SK-N-SH treated with all-trans-retinoic acid at 6 μM for 48 hours (cell line): ENCODE results near the gene IGLL1.

Experiments
- ATAC-seq: fragments of 200-7000 bp; cut with Tn5 transposase; 3 replicates; pipeline ENCODE4 v1.9.1; 2020; ENCODE audit warnings: mild to moderate bottlenecking, moderate library complexity
- ARNTL ChIP-seq: fragments of 450-650 bp; formaldehyde crosslinking; IDR thresholded peaks from 2 replicates; pipeline ENCODE4 v1.5.0; 2020; ENCODE audit warnings: low read depth, mild to moderate bottlenecking, moderate library complexity, borderline replicate concordance
- CSDC2 ChIP-seq: fragments of 250-450 bp; sonication (Bioruptor Pico); IDR thresholded peaks from 2 replicates; pipeline ENCODE4 v1.5.0; 2020; ENCODE audit warnings: mild to moderate bottlenecking, moderate library complexity
- ESRRG ChIP-seq: fragments of 250-450 bp; sonication (Bioruptor Pico); IDR thresholded peaks from 2 replicates; pipeline ENCODE4 v1.6.1; 2021; ENCODE audit warnings: mild to moderate bottlenecking
- GLIS3 ChIP-seq: fragments of 250-450 bp; sonication (Bioruptor Pico); IDR thresholded peaks from 2 replicates; pipeline ENCODE4 v1.5.0; 2020; ENCODE audit warnings: mild to moderate bottlenecking, moderate library complexity
- ISL1 ChIP-seq: fragments of 250-450 bp; sonication (Bioruptor Pico); IDR thresholded peaks from 2 replicates; pipeline ENCODE4 v2.1.2; 2022; ENCODE audit warnings: mild to moderate bottlenecking, moderate library complexity
- OSR1 ChIP-seq: fragments of 250-450 bp; sonication (Bioruptor Pico); IDR thresholded peaks from 2 replicates; pipeline ENCODE4 v1.8.0; 2022; ENCODE audit warnings: moderate library complexity, mild to moderate bottlenecking, inconsistent platforms
- PPARA ChIP-seq: fragments of 250-450 bp; sonication (Bioruptor Pico); IDR thresholded peaks from 2 replicates; pipeline ENCODE4 v1.5.0; 2020; ENCODE audit warnings: mild to moderate bottlenecking, borderline replicate concordance
- RARB ChIP-seq: fragments of 250-450 bp; sonication (Bioruptor Pico); IDR thresholded peaks from 2 replicates; pipeline ENCODE4 v1.8.0; 2021; ENCODE audit warnings: mild to moderate bottlenecking, moderate library complexity
- SNAI2 ChIP-seq: fragments of 250-450 bp; sonication (Bioruptor Pico); IDR thresholded peaks from 2 replicates; pipeline ENCODE4 v1.5.0; 2020; ENCODE audit warnings: mild to moderate bottlenecking, moderate library complexity
- TCF4 ChIP-seq: fragments of 250-450 bp; sonication (Bioruptor Pico); IDR thresholded peaks from 2 replicates; pipeline ENCODE4 v1.8.0; 2021; ENCODE audit warnings: mild to moderate bottlenecking, moderate library complexity, borderline replicate concordance
- TOX ChIP-seq: fragments of 250-450 bp; sonication (Bioruptor Pico); IDR thresholded peaks from 2 replicates; pipeline ENCODE4 v1.8.0; 2021; ENCODE audit warnings: mild to moderate bottlenecking, moderate library complexity, borderline replicate concordance
- ZC3H10 ChIP-seq: fragments of 250-450 bp; sonication (Bioruptor Pico); IDR thresholded peaks from 2 replicates; pipeline ENCODE4 v1.5.1; 2021; ENCODE audit warnings: mild to moderate bottlenecking, moderate library complexity
- ZFP3 ChIP-seq: fragments of 250-450 bp; sonication (Bioruptor Pico); IDR thresholded peaks from 2 replicates; pipeline ENCODE4 v1.5.0; 2020; ENCODE audit warnings: mild to moderate bottlenecking, moderate library complexity
- ZFP30 ChIP-seq: fragments of 450-650 bp; formaldehyde crosslinking; IDR thresholded peaks from 2 replicates; pipeline ENCODE4 v1.5.0; 2022; ENCODE audit warnings: mild to moderate bottlenecking, moderate library complexity
- ZNF565 ChIP-seq: fragments of 450-650 bp; formaldehyde crosslinking; conservative IDR thresholded peaks from 2 replicates; pipeline ENCODE4 v1.5.0; 2020; ENCODE audit warnings: low read depth, mild to moderate bottlenecking, moderate library complexity
- ZNF70 ChIP-seq: fragments of 450-650 bp; formaldehyde crosslinking; IDR thresholded peaks from 2 replicates; pipeline ENCODE4 v1.5.0; 2020; ENCODE audit warnings: mild to moderate bottlenecking, moderate library complexity
- ZNF8 ChIP-seq: fragments of 450-650 bp; formaldehyde crosslinking; IDR thresholded peaks from 2 replicates; pipeline ENCODE4 v1.5.0; 2020; ENCODE audit warnings: mild to moderate bottlenecking, moderate library complexity
- TF ChIP-seq, protein P1 (sequence below): fragments of 250-450 bp; sonication (Bioruptor Pico); IDR thresholded peaks from 2 replicates; pipeline ENCODE4 v1.8.0; 2021; ENCODE audit warnings: low read depth, mild to moderate bottlenecking, moderate library complexity, borderline replicate concordance
- TF ChIP-seq, protein P2 (sequence below): fragments of 250-450 bp; sonication (Bioruptor Pico); IDR thresholded peaks from 2 replicates; pipeline ENCODE4 v1.5.1; 2020; ENCODE audit warnings: low read depth, mild to moderate bottlenecking, moderate library complexity
- TF ChIP-seq, protein P3 (sequence below): fragments of 250-450 bp; sonication (Bioruptor Pico); IDR thresholded peaks from 2 replicates; pipeline ENCODE4 v1.5.0; 2020; ENCODE audit warnings: mild to moderate bottlenecking, moderate library complexity
- TF ChIP-seq, protein P4 (sequence below): fragments of 250-450 bp; sonication (Bioruptor Pico); IDR thresholded peaks from 2 replicates; pipeline ENCODE4 v1.8.0; 2020; ENCODE audit warnings: mild to moderate bottlenecking, moderate library complexity, borderline replicate concordance

Gene IGLL1

DNA sequence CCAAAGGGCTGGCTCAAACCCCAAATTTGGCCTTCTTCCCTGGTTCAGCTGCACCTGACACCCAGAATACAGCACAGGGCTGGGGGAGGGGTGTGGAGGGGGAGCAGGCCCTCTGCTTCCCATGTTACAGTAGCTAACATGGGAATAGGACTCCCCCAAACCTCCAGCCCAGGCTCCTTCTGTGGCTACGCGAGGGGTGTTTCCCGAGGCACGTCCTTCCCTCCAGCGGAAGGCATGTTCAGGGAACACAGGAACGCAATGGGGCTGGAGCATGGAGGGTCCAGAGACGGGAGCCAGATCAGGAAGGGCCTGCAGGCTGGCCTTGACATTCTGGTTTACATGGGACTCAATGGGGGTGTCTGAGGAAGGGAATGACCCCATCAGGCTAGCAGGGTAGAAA, 11.8 kb upstream of the IGLL1 start:
- TF ChIP-seq ISL1 = no peak
- TF ChIP-seq ARNTL = no peak
- TF ChIP-seq OSR1 (CRISPR knock-in tag) = no peak
- TF ChIP-seq TCF4 (CRISPR knock-in tag) = no peak
- TF ChIP-seq, protein P1, sequence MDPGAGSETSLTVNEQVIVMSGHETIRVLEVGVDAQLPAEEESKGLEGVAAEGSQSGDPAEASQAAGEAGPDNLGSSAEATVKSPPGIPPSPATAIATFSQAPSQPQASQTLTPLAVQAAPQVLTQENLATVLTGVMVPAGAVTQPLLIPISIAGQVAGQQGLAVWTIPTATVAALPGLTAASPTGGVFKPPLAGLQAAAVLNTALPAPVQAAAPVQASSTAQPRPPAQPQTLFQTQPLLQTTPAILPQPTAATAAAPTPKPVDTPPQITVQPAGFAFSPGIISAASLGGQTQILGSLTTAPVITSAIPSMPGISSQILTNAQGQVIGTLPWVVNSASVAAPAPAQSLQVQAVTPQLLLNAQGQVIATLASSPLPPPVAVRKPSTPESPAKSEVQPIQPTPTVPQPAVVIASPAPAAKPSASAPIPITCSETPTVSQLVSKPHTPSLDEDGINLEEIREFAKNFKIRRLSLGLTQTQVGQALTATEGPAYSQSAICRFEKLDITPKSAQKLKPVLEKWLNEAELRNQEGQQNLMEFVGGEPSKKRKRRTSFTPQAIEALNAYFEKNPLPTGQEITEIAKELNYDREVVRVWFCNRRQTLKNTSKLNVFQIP (CRISPR knock-in tag) = no peak
- TF ChIP-seq ZFP30 = no peak
- TF ChIP-seq ZNF70 (CRISPR knock-in tag) = no peak
- no peak for TF ChIP-seq RARB
- TF ChIP-seq TOX (CRISPR knock-in tag) = no peak
- TF ChIP-seq, protein P2, sequence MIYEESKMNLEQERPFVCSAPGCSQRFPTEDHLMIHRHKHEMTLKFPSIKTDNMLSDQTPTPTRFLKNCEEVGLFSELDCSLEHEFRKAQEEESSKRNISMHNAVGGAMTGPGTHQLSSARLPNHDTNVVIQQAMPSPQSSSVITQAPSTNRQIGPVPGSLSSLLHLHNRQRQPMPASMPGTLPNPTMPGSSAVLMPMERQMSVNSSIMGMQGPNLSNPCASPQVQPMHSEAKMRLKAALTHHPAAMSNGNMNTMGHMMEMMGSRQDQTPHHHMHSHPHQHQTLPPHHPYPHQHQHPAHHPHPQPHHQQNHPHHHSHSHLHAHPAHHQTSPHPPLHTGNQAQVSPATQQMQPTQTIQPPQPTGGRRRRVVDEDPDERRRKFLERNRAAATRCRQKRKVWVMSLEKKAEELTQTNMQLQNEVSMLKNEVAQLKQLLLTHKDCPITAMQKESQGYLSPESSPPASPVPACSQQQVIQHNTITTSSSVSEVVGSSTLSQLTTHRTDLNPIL (CRISPR knock-in tag) = no peak
- TF ChIP-seq, protein P3, sequence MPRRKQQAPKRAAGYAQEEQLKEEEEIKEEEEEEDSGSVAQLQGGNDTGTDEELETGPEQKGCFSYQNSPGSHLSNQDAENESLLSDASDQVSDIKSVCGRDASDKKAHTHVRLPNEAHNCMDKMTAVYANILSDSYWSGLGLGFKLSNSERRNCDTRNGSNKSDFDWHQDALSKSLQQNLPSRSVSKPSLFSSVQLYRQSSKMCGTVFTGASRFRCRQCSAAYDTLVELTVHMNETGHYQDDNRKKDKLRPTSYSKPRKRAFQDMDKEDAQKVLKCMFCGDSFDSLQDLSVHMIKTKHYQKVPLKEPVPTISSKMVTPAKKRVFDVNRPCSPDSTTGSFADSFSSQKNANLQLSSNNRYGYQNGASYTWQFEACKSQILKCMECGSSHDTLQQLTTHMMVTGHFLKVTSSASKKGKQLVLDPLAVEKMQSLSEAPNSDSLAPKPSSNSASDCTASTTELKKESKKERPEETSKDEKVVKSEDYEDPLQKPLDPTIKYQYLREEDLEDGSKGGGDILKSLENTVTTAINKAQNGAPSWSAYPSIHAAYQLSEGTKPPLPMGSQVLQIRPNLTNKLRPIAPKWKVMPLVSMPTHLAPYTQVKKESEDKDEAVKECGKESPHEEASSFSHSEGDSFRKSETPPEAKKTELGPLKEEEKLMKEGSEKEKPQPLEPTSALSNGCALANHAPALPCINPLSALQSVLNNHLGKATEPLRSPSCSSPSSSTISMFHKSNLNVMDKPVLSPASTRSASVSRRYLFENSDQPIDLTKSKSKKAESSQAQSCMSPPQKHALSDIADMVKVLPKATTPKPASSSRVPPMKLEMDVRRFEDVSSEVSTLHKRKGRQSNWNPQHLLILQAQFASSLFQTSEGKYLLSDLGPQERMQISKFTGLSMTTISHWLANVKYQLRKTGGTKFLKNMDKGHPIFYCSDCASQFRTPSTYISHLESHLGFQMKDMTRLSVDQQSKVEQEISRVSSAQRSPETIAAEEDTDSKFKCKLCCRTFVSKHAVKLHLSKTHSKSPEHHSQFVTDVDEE (CRISPR knock-in tag) = no peak
- TF ChIP-seq ZNF565 (CRISPR knock-in tag) = no peak
- no peak for TF ChIP-seq PPARA (CRISPR knock-in tag)
- TF ChIP-seq, protein P4, sequence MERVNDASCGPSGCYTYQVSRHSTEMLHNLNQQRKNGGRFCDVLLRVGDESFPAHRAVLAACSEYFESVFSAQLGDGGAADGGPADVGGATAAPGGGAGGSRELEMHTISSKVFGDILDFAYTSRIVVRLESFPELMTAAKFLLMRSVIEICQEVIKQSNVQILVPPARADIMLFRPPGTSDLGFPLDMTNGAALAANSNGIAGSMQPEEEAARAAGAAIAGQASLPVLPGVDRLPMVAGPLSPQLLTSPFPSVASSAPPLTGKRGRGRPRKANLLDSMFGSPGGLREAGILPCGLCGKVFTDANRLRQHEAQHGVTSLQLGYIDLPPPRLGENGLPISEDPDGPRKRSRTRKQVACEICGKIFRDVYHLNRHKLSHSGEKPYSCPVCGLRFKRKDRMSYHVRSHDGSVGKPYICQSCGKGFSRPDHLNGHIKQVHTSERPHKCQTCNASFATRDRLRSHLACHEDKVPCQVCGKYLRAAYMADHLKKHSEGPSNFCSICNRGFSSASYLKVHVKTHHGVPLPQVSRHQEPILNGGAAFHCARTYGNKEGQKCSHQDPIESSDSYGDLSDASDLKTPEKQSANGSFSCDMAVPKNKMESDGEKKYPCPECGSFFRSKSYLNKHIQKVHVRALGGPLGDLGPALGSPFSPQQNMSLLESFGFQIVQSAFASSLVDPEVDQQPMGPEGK (CRISPR knock-in tag) = no peak
- no peak for TF ChIP-seq ZC3H10 (CRISPR knock-in tag)
- TF ChIP-seq SNAI2 = no peak
- no peak for TF ChIP-seq ESRRG (CRISPR knock-in tag)
- no peak for TF ChIP-seq ZFP3 (CRISPR knock-in tag)
- no peak for TF ChIP-seq ZNF8 (CRISPR knock-in tag)
- no peak for ATAC-seq

DNA sequence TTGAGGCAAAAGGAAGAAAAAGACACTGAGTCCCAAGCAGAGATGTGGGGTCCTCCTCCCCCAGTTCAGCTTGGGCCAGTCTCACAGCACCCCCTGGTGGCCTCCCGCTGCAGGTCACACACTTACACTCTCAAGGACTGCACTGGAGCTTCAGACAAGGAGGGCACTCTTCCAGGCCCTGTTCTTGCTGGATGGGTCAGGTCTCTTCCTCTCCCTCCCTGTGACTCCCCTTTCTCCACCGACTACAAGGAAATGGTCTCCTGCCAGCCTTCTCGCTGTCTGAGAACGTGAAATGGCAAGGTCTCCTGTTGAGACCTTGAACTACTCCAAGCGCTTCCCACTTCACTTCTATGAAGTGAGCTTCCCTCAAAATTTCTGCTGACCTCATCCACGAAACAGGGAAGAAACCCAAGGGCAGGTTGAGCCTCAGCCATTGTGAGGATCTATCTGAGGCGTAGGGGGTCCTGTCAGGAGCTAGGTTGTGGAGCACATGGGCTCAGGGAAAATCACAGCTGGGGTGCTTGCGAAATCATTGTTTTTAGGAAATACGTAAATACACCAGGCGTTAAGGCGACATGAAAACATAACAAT, 11.2 kb upstream of the IGLL1 start:
- peak; percentile 99 for ATAC-seq
- TF ChIP-seq PPARA (CRISPR knock-in tag) (no peak), OSR1 (CRISPR knock-in tag) (no peak), GLIS3 (CRISPR knock-in tag) (no peak), CSDC2 (CRISPR knock-in tag) (no peak), ZNF8 (CRISPR knock-in tag) (no peak), ESRRG (CRISPR knock-in tag) (no peak), ZC3H10 (CRISPR knock-in tag) (no peak), TOX (CRISPR knock-in tag) (no peak), ZNF565 (CRISPR knock-in tag) (no peak), ARNTL (no peak), ZFP30 (no peak), ZFP3 (CRISPR knock-in tag) (no peak)
- TF ChIP-seq, protein P4 (CRISPR knock-in tag) = no peak
- TF ChIP-seq, protein P1 (CRISPR knock-in tag) = no peak
- TF ChIP-seq, protein P2 (CRISPR knock-in tag) = no peak
